Measurements from ENCODE around the gene INPP5E. TPM values are rescaled to one million over a fixed set of nuclear protein-coding genes. Genes with fewer than 3 reads are reported as not detected.
A peak's percentile ranks its signal among the peaks of the same experiment; 100 is the strongest.

INPP5E gene
- total RNA-seq, 1 donor from 2014 or later = 13.2 TPM

GRCh38 chr9:136457326-136457725, 17.7 kb upstream of the INPP5E start:
- Mint-ChIP-seq H3K27me3 (ENCODE audit: low read depth) (no peaks in the 10 kb centered on the region), H3K27ac (ENCODE audit: unreplicated experiment) (no peak overlapping the region), H3K9me3 (ENCODE audit: low read depth) (no peaks in the 10 kb centered on the region), H3K4me1 (ENCODE audit: low read depth) (no peaks in the 10 kb centered on the region), H3K36me3 (ENCODE audit: low read depth) (peaks cover 45% of the 10 kb centered on the region), H3K4me3 (ENCODE audit: unreplicated experiment) (no peak overlapping the region)
- TF ChIP-seq, protein P1, sequence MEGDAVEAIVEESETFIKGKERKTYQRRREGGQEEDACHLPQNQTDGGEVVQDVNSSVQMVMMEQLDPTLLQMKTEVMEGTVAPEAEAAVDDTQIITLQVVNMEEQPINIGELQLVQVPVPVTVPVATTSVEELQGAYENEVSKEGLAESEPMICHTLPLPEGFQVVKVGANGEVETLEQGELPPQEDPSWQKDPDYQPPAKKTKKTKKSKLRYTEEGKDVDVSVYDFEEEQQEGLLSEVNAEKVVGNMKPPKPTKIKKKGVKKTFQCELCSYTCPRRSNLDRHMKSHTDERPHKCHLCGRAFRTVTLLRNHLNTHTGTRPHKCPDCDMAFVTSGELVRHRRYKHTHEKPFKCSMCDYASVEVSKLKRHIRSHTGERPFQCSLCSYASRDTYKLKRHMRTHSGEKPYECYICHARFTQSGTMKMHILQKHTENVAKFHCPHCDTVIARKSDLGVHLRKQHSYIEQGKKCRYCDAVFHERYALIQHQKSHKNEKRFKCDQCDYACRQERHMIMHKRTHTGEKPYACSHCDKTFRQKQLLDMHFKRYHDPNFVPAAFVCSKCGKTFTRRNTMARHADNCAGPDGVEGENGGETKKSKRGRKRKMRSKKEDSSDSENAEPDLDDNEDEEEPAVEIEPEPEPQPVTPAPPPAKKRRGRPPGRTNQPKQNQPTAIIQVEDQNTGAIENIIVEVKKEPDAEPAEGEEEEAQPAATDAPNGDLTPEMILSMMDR (IDR thresholded peaks at IDR 0.05) = no peak
- DNase-seq (ENCODE audit: low spot score) = no peak

GRCh38 chr9:136456258-136456657, 16.6 kb upstream of the INPP5E start:
- peaks cover 39% of the 10 kb centered on the region for H3K36me3 Mint-ChIP-seq (ENCODE audit: low read depth)
- TF ChIP-seq, protein P1 (IDR thresholded peaks at IDR 0.05) = no peak

GRCh38 chr9:136455043-136456002, 15.7 kb upstream of the INPP5E start:
- H3K27me3 Mint-ChIP-seq (ENCODE audit: low read depth) = no peaks in the 10 kb centered on the region

More at GRCh38 chr9:136456258-136456657, 16.6 kb upstream of the INPP5E start:
- Mint-ChIP-seq H3K4me3 (ENCODE audit: unreplicated experiment) (no peak overlapping the region), H3K27ac (ENCODE audit: unreplicated experiment) (peak overlapping the region; percentile 51), H3K27me3 (ENCODE audit: low read depth) (no peaks in the 10 kb centered on the region), H3K4me1 (ENCODE audit: low read depth) (no peaks in the 10 kb centered on the region), H3K9me3 (ENCODE audit: low read depth) (no peaks in the 10 kb centered on the region)
- DNase-seq (ENCODE audit: low spot score) = no peak

GRCh38 chr9:136454026-136454796, 14.6 kb upstream of the INPP5E start:
- Mint-ChIP-seq H3K4me1 (ENCODE audit: low read depth) (no peaks in the 10 kb centered on the region), H3K27ac (ENCODE audit: unreplicated experiment) (no peak overlapping the region), H3K36me3 (ENCODE audit: low read depth) (peaks cover 39% of the 10 kb centered on the region), H3K4me3 (ENCODE audit: unreplicated experiment) (no peak overlapping the region), H3K27me3 (ENCODE audit: low read depth) (no peaks in the 10 kb centered on the region), H3K9me3 (ENCODE audit: low read depth) (no peaks in the 10 kb centered on the region)
- no peak for DNase-seq (ENCODE audit: low spot score)
- TF ChIP-seq, protein P1 (IDR thresholded peaks at IDR 0.05) = no peak

More at GRCh38 chr9:136455043-136456002, 15.7 kb upstream of the INPP5E start:
- no peaks in the 10 kb centered on the region for H3K9me3 Mint-ChIP-seq (ENCODE audit: low read depth)
- TF ChIP-seq, protein P1 (IDR thresholded peaks at IDR 0.05) = no peak
- no peak for DNase-seq (ENCODE audit: low spot score)
- H3K36me3 Mint-ChIP-seq (ENCODE audit: low read depth) = peaks cover 43% of the 10 kb centered on the region
- no peak overlapping the region for H3K27ac Mint-ChIP-seq (ENCODE audit: unreplicated experiment)
- no peaks in the 10 kb centered on the region for H3K4me1 Mint-ChIP-seq (ENCODE audit: low read depth)
- H3K4me3 Mint-ChIP-seq (ENCODE audit: unreplicated experiment) = no peak overlapping the region

GRCh38 chr9:136453326-136453725, 13.7 kb upstream of the INPP5E start:
- Mint-ChIP-seq H3K27ac (ENCODE audit: unreplicated experiment) (no peak overlapping the region), H3K4me1 (ENCODE audit: low read depth) (no peaks in the 10 kb centered on the region), H3K4me3 (ENCODE audit: unreplicated experiment) (no peak overlapping the region), H3K27me3 (ENCODE audit: low read depth) (no peaks in the 10 kb centered on the region), H3K36me3 (ENCODE audit: low read depth) (peaks cover 36% of the 10 kb centered on the region), H3K9me3 (ENCODE audit: low read depth) (no peaks in the 10 kb centered on the region)
- no peak for DNase-seq (ENCODE audit: low spot score)
- TF ChIP-seq, protein P1 (IDR thresholded peaks at IDR 0.05) = no peak
